Measurements from ENCODE around the gene C2orf66.

C2orf66 gene

DNA sequence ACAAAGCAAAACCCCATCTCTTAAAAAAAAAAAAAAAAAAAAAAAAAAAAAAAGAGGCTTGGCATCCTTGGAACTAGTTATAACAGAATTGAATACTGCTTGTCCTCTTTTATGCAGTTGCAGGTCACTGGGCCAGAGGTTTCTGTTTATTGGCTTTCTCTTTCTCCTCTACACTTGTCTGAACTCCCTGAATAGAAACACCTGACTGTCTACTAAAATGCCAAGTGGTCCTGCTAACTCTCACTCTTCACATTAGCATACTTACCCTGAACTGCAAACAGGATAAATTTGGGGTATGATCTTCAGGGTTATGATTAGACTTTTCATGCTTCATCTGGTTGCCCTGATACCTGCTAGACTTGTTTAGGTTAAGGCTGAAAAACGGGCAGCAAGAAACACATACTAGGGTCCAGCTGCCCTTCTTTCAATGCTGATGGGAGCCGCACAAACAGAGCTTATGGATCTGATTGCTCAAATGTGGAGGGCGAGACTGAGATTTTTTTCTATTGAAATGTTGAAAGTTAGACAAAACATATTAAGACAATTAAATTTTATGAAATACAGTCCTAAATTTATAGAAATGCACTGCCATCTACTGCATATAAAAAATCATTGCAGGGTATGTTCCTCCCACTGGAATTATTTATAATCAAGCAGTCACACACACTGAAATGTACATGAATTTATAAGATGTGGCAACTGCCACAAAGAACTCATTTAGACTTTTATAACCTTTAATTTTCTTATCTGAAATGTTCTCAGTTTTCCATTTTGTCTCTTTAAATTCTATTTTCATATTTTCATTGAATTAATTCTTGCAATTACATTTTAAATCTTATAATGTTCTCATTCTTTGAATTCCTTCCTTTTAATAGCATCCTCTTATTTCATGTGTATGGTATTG, 50.4 kb downstream of the C2orf66 start:
- peak; percentile 4 for DNase-seq
